ENCODE results near the gene PDS5A. TPM values are rescaled to one million over a fixed set of nuclear protein-coding genes. Genes with fewer than 3 reads are reported as not detected.

The PDS5A gene
- total and polyA plus RNA-seq, 2 donors (not counting 3 experiments of a cell fraction or from before 2014, with no cell fraction given): 17.5 to 80.8 TPM

GRCh38 chr4:39821951-39822350, 155.8 kb downstream of the PDS5A start:
- no peak for TF ChIP-seq FOS (IDR thresholded peaks at IDR 0.05; ENCODE audit: borderline replicate concordance, insufficient read depth, low read length)
- no peak for TF ChIP-seq CTCF (IDR thresholded peaks at IDR 0.05; ENCODE audit: extremely low read depth in 1 of 2, insufficient read depth in 1 of 2, low read depth in 1 of 2, low read length in 2 of 2)
- no peak for TF ChIP-seq EZH2 (IDR thresholded peaks at IDR 0.05; ENCODE audit: borderline replicate concordance, low read depth, low read length, severe bottlenecking)
- TF ChIP-seq MAX (IDR thresholded peaks at IDR 0.05; ENCODE audit: insufficient read depth, insufficient read length): no peak
- no peak for TF ChIP-seq MYC (IDR thresholded peaks at IDR 0.05; ENCODE audit: low read depth, low read length)
- TF ChIP-seq JUN (IDR thresholded peaks at IDR 0.05; ENCODE audit: borderline replicate concordance, insufficient read depth, insufficient read length, low read depth): no peak
- no peak for TF ChIP-seq POLR2A (IDR thresholded peaks at IDR 0.05; ENCODE audit: low read depth, low read length)
- TF ChIP-seq GATA2 (IDR thresholded peaks at IDR 0.05; ENCODE audit: insufficient read depth, insufficient read length, low read depth, low read length): no peak
- no peak for TF ChIP-seq POLR2AphosphoS5 (IDR thresholded peaks at IDR 0.05; ENCODE audit: insufficient read depth, low read depth, low read length)
- Histone ChIP-seq H3K4me1 (ENCODE audit: control insufficient read depth, extremely low read depth, insufficient read depth, low read length) (peaks cover 20% of the 10 kb centered on the region), H3K27ac (ENCODE audit: insufficient read depth, low read depth, low read length) (no peak overlapping the region), H3K9me3 (replicated peaks; ENCODE audit: control insufficient read depth, insufficient read depth, low read length) (no peaks in the 10 kb centered on the region), H3K4me3 (replicated peaks in 1 of 3; ENCODE audit: insufficient read depth in 1 of 3, low read depth in 1 of 3, low read length in 3 of 3) (no peak overlapping the region), H3K36me3 (ENCODE audit: control insufficient read depth in 2 of 2, extremely low read depth in 1 of 2, insufficient read depth in 2 of 2, low read length in 2 of 2) (peaks cover 3 to 5% of the 10 kb centered on the region in 2 experiments), H3K79me2 (ENCODE audit: control insufficient read depth, insufficient read depth, low read length) (no peaks in the 10 kb centered on the region), H3K27me3 (ENCODE audit: control insufficient read depth in 2 of 2, insufficient read depth in 2 of 2, low read length in 2 of 2) (no peaks in the 10 kb centered on the region), H3K9me1 (replicated peaks; ENCODE audit: control insufficient read depth, extremely low read depth, insufficient read depth, low read length) (no peaks in the 10 kb centered on the region), H3K9ac (replicated peaks; ENCODE audit: extremely low read depth, insufficient read depth, low read length) (no peak overlapping the region), H2AFZ (ENCODE audit: low read depth, low read length) (no peak overlapping the region), H4K20me1 (replicated peaks; ENCODE audit: control insufficient read depth, extremely low read depth, insufficient read depth, low read length) (no peaks in the 10 kb centered on the region), H3K4me2 (ENCODE audit: insufficient read depth, low read length) (no peak overlapping the region)
- FAIRE-seq: no peak
- intact Hi-C loops (cut with micrococcal nuclease) (loop anchor here (2.0 to 5.0 kb wide), 3 partner anchors 45 to 155 kb away; partner anchors contain the start of genes PDS5A and UBE2K), dilution Hi-C loops (cut with MboI; ENCODE audit: extremely low pct_ligation_motif_present, low sequenced_read_pairs) (no loop called here)
- CTCF ChIA-PET: no interaction called here
- no TSS peak for BruUV-seq (replicated peaks)
- POLR2A ChIA-PET: no interaction called here
- DNase-seq (ENCODE audit: low read depth, low spot score): no peak
